SK-N-SH treated with all-trans-retinoic acid at 6 μM for 48 hours (cell line): Measurements from ENCODE around the gene STAT5A.

Source experiments
- ARNTL ChIP-seq: fragments of 450-650 bp; formaldehyde crosslinking; IDR thresholded peaks from 2 replicates; pipeline ENCODE4 v1.5.0; 2020; ENCODE audit warnings: low read depth, mild to moderate bottlenecking, moderate library complexity, borderline replicate concordance
- CREB5 ChIP-seq: fragments of 250-450 bp; sonication (Bioruptor Pico); IDR thresholded peaks from 2 replicates; pipeline ENCODE4 v1.5.1; 2020; ENCODE audit warnings: low read depth, mild to moderate bottlenecking, moderate library complexity
- CSRNP3 ChIP-seq: fragments of 250-450 bp; sonication (Bioruptor Pico); IDR thresholded peaks from 2 replicates; pipeline ENCODE4 v1.5.1; 2021; ENCODE audit warnings: mild to moderate bottlenecking, moderate library complexity
- GLIS3 ChIP-seq: fragments of 250-450 bp; sonication (Bioruptor Pico); IDR thresholded peaks from 2 replicates; pipeline ENCODE4 v1.5.0; 2020; ENCODE audit warnings: mild to moderate bottlenecking, moderate library complexity
- OSR1 ChIP-seq: fragments of 250-450 bp; sonication (Bioruptor Pico); IDR thresholded peaks from 2 replicates; pipeline ENCODE4 v1.8.0; 2022; ENCODE audit warnings: moderate library complexity, mild to moderate bottlenecking, inconsistent platforms
- PATZ1 ChIP-seq: fragments of 250-450 bp; sonication (Bioruptor Pico); IDR thresholded peaks from 2 replicates; pipeline ENCODE4 v1.8.0; 2020; ENCODE audit warnings: mild to moderate bottlenecking, moderate library complexity, borderline replicate concordance
- SNAI2 ChIP-seq: fragments of 250-450 bp; sonication (Bioruptor Pico); IDR thresholded peaks from 2 replicates; pipeline ENCODE4 v1.5.0; 2020; ENCODE audit warnings: mild to moderate bottlenecking, moderate library complexity
- TCF4 ChIP-seq: fragments of 250-450 bp; sonication (Bioruptor Pico); IDR thresholded peaks from 2 replicates; pipeline ENCODE4 v1.8.0; 2021; ENCODE audit warnings: mild to moderate bottlenecking, moderate library complexity, borderline replicate concordance
- TOX ChIP-seq: fragments of 250-450 bp; sonication (Bioruptor Pico); IDR thresholded peaks from 2 replicates; pipeline ENCODE4 v1.8.0; 2021; ENCODE audit warnings: mild to moderate bottlenecking, moderate library complexity, borderline replicate concordance
- TSHZ2 ChIP-seq: fragments of 250-450 bp; sonication (Bioruptor Pico); IDR thresholded peaks from 2 replicates; pipeline ENCODE4 v1.5.0; 2020; ENCODE audit warnings: mild to moderate bottlenecking, moderate library complexity
- ZC3H10 ChIP-seq: fragments of 250-450 bp; sonication (Bioruptor Pico); IDR thresholded peaks from 2 replicates; pipeline ENCODE4 v1.5.1; 2021; ENCODE audit warnings: mild to moderate bottlenecking, moderate library complexity
- ZFP30 ChIP-seq: fragments of 450-650 bp; formaldehyde crosslinking; IDR thresholded peaks from 2 replicates; pipeline ENCODE4 v1.5.0; 2022; ENCODE audit warnings: mild to moderate bottlenecking, moderate library complexity
- ZNF565 ChIP-seq: fragments of 450-650 bp; formaldehyde crosslinking; conservative IDR thresholded peaks from 2 replicates; pipeline ENCODE4 v1.5.0; 2020; ENCODE audit warnings: low read depth, mild to moderate bottlenecking, moderate library complexity
- ZNF8 ChIP-seq: fragments of 450-650 bp; formaldehyde crosslinking; IDR thresholded peaks from 2 replicates; pipeline ENCODE4 v1.5.0; 2020; ENCODE audit warnings: mild to moderate bottlenecking, moderate library complexity

GRCh38 chr17:42306385-42306667, 18.0 kb downstream of the STAT5A start:
- no peak for TF ChIP-seq ZNF8 (CRISPR knock-in tag)
- no peak for TF ChIP-seq OSR1 (CRISPR knock-in tag)
- TF ChIP-seq TOX (CRISPR knock-in tag) = no peak
- TF ChIP-seq ZFP30 = no peak
- TF ChIP-seq GLIS3 (CRISPR knock-in tag) = no peak
- no peak for TF ChIP-seq SNAI2 (CRISPR knock-in tag)
- TF ChIP-seq ARNTL (CRISPR knock-in tag) = no peak
- no peak for TF ChIP-seq TCF4
- TF ChIP-seq PATZ1 (CRISPR knock-in tag) = no peak
- TF ChIP-seq ZC3H10 (CRISPR knock-in tag) = no peak
- TF ChIP-seq CREB5 (CRISPR knock-in tag) = no peak
- no peak for TF ChIP-seq TSHZ2 (CRISPR knock-in tag)
- TF ChIP-seq CSRNP3 = no peak
- TF ChIP-seq ZNF565 (CRISPR knock-in tag) = no peak
